Measurements from ENCODE around the gene GSTO1. TPM values are rescaled to one million over a fixed set of nuclear protein-coding genes. Genes with fewer than 3 reads are reported as not detected.

The GSTO1 gene
- polyA plus RNA-seq, 1 donor (not counting 4 experiments of a cell fraction or from before 2014, with no cell fraction given): 338 TPM

DNA sequence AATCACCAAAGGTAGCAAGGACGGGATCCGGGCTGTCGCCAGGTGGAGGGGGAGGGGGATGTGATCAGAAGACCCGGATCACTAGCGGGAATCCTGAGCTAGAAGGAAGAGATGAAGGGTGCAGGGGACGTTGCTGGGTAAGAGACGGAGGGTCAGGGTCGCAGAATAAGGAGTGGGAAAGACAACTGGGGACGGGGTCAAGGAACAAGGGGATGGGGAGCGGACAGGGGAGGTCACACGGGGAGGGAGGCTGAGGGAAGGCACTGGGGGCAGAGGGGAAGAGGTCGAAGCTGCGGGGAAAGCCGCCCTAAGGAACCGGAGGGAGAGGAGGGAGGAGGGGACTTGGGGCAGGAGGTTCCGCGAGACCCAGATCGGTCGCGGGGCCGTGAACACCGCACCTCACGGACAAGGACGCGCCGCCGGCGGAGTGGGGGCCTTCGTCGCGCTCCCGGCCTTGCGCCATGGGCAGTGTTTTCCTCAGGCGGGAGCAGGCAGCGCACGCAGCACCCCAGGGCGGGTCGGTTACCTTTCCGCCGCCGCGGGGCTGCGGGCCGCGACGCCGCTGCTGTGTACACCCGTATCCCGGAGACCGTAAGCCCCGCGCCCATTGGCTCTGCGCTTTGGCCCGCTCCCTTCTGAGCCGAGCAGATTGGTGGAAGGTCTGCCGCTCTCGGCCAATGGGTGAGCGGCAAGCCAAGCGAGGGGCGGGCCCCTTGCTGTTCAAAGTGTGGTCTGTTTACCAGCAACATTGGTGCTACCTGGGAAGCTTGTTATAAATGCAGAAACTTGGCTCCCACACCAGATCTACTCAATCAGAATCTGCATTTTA lies 22.7 kb upstream of the GSTO1 start, which contains the start of gene CFAP43:
CFAP43 (minus strand) TSS at position 581 of the 829 bp plus-strand sequence; CDS start at position 463, 118 bp downstream.
- no peak for TF ChIP-seq EZH2 (IDR thresholded peaks at IDR 0.05; ENCODE audit: low read length)
- TF ChIP-seq, protein P1, sequence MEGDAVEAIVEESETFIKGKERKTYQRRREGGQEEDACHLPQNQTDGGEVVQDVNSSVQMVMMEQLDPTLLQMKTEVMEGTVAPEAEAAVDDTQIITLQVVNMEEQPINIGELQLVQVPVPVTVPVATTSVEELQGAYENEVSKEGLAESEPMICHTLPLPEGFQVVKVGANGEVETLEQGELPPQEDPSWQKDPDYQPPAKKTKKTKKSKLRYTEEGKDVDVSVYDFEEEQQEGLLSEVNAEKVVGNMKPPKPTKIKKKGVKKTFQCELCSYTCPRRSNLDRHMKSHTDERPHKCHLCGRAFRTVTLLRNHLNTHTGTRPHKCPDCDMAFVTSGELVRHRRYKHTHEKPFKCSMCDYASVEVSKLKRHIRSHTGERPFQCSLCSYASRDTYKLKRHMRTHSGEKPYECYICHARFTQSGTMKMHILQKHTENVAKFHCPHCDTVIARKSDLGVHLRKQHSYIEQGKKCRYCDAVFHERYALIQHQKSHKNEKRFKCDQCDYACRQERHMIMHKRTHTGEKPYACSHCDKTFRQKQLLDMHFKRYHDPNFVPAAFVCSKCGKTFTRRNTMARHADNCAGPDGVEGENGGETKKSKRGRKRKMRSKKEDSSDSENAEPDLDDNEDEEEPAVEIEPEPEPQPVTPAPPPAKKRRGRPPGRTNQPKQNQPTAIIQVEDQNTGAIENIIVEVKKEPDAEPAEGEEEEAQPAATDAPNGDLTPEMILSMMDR (optimal IDR thresholded peaks at IDR 0.05 in 1 of 3, IDR thresholded peaks at IDR 0.05 in 1 of 3, conservative IDR thresholded peaks at IDR 0.05 in 1 of 3; ENCODE audit: extremely low read depth in 1 of 3, insufficient read depth in 2 of 3, low read length in 3 of 3): no peak
- Histone ChIP-seq H3K9me3 (ENCODE audit: control insufficient read depth, low read depth, low read length) (no peaks in the 10 kb centered on the region), H3K4me2 (ENCODE audit: control insufficient read depth, extremely low read depth, insufficient read depth, low read depth, low read length) (peak within 1 kb of the TSS; percentile 87), H3K27me3 (ENCODE audit: control insufficient read depth, extremely low read depth, insufficient read depth, low read length) (no peaks in the 10 kb centered on the region), H3K36me3 (ENCODE audit: control insufficient read depth in 2 of 2, extremely low read depth in 1 of 2, insufficient read depth in 2 of 2, low read length in 2 of 2) (no peaks in the 10 kb centered on the region), H2AFZ (ENCODE audit: control insufficient read depth, low read length) (peak within 1 kb of the TSS; percentile 88), H3K79me2 (ENCODE audit: control insufficient read depth, insufficient read depth, low read length) (no peaks in the 10 kb centered on the region), H3K9me1 (ENCODE audit: control insufficient read depth, extremely low read depth, insufficient read depth, low read length) (no peaks in the 10 kb centered on the region), H4K20me1 (ENCODE audit: control insufficient read depth, extremely low read depth, insufficient read depth, low read length) (no peaks in the 10 kb centered on the region), H3K4me1 (ENCODE audit: control insufficient read depth, extremely low read depth, insufficient read depth, low read length) (no peaks in the 10 kb centered on the region), H3K27ac (ENCODE audit: control insufficient read depth, insufficient read depth, low read length) (peak within 1 kb of the TSS; percentile 78), H3K9ac (ENCODE audit: control insufficient read depth, extremely low read depth, insufficient read depth, low read length) (peak within 1 kb of the TSS; percentile 91), H3K4me3 (ENCODE audit: control insufficient read depth in 2 of 3, extremely low read depth in 1 of 3, insufficient read depth in 2 of 3, low read depth in 1 of 3, low read length in 3 of 3) (peak within 1 kb of the TSS; percentile 67 to 82 (median 68))
- peak; percentile 99 for FAIRE-seq
- dilution Hi-C loops (cut with MboI; ENCODE audit: extremely low pct_ligation_motif_present, low sequenced_read_pairs): no loop called here
- DNase-seq (ENCODE audit: low read depth, low spot score): peak; percentile 79

DNA sequence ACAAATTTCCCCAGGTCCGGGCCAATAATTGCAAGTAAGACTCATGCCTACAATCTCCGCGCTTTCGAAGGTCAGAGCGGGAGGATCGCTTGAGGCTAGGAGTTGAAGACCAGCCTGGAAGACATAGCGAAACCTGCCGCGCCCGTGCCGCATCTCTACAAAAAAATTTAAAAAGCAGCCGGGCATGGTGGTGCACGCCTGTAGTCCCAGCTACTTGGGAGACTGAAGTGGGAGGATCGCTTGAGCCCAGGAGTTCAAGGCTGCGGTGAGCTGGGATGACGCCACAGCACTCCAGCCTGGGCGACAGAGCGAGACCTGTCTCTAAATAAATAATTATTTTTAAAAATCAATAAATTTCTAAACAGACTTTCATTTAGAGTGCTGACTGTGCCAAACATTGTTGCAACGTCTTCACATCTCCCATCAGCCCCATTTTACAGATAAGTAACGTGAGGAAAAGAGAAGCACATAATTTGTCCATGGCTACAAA lies 22.0 kb upstream of the GSTO1 start:
- Histone ChIP-seq H4K20me1 (ENCODE audit: control insufficient read depth, extremely low read depth, insufficient read depth, low read length) (no peaks in the 10 kb centered on the region), H3K27me3 (ENCODE audit: control insufficient read depth, extremely low read depth, insufficient read depth, low read length) (no peaks in the 10 kb centered on the region), H3K36me3 (ENCODE audit: control insufficient read depth in 2 of 2, extremely low read depth in 1 of 2, insufficient read depth in 2 of 2, low read length in 2 of 2) (no peaks in the 10 kb centered on the region), H3K79me2 (ENCODE audit: control insufficient read depth, insufficient read depth, low read length) (no peaks in the 10 kb centered on the region), H3K4me3 (ENCODE audit: control insufficient read depth in 2 of 3, extremely low read depth in 1 of 3, insufficient read depth in 2 of 3, low read depth in 1 of 3, low read length in 3 of 3) (peak overlapping the region; percentile 67 to 82 (median 68)), H3K4me2 (ENCODE audit: control insufficient read depth, extremely low read depth, insufficient read depth, low read depth, low read length) (peak overlapping the region; percentile 70), H3K9me3 (ENCODE audit: control insufficient read depth, low read depth, low read length) (no peaks in the 10 kb centered on the region), H3K4me1 (ENCODE audit: control insufficient read depth, extremely low read depth, insufficient read depth, low read length) (no peaks in the 10 kb centered on the region), H3K9me1 (ENCODE audit: control insufficient read depth, extremely low read depth, insufficient read depth, low read length) (no peaks in the 10 kb centered on the region), H3K9ac (ENCODE audit: control insufficient read depth, extremely low read depth, insufficient read depth, low read length) (peak overlapping the region; percentile 91), H2AFZ (ENCODE audit: control insufficient read depth, low read length) (peak overlapping the region; percentile 81), H3K27ac (ENCODE audit: control insufficient read depth, insufficient read depth, low read length) (peak overlapping the region; percentile 51)
- dilution Hi-C loops (cut with MboI; ENCODE audit: extremely low pct_ligation_motif_present, low sequenced_read_pairs): no loop called here
- TF ChIP-seq, protein P1 (optimal IDR thresholded peaks at IDR 0.05 in 1 of 3, IDR thresholded peaks at IDR 0.05 in 1 of 3, conservative IDR thresholded peaks at IDR 0.05 in 1 of 3; ENCODE audit: extremely low read depth in 1 of 3, insufficient read depth in 2 of 3, low read length in 3 of 3): no peak
- TF ChIP-seq EZH2 (IDR thresholded peaks at IDR 0.05; ENCODE audit: low read length): no peak
- FAIRE-seq: no peak
- DNase-seq (ENCODE audit: low read depth, low spot score): no peak
